ENCODE measurements around the gene SKOR1. TPM values are rescaled to one million over a fixed set of nuclear protein-coding genes. Genes with fewer than 3 reads are reported as not detected.

Gene SKOR1
- total and polyA plus RNA-seq, 10 of the 15 experiments (the other 5 are each of a cell fraction or from before 2014, with no cell fraction given) = 0.04 to 0.36 (median 0.10) TPM; not detected in 4

GRCh38 chr15:67813104-67813634 lies 12.1 kb upstream of the SKOR1 start:
- H2AFZ ChIP-seq (ENCODE audit: control insufficient read depth, low read depth, low read length) = no peak overlapping the region
- no peak overlapping the region for H3K9ac ChIP-seq (ENCODE audit: control insufficient read depth, insufficient read depth, low read length)
- RAD21 ChIA-PET (ENCODE audit: unreplicated experiment) = no interaction called here
- H3K4me2 ChIP-seq (ENCODE audit: control insufficient read depth, insufficient read depth) = no peak overlapping the region
- no peak for DNase-seq (ENCODE audit: low read depth, low spot score)
- no peak overlapping the region for H3K4me3 ChIP-seq
- no peak for FAIRE-seq
- H3K9me3 ChIP-seq (replicated peaks; ENCODE audit: control insufficient read depth, insufficient read depth, low read length) = no peaks in the 10 kb centered on the region
- no peaks in the 10 kb centered on the region for H3K79me2 ChIP-seq (ENCODE audit: control insufficient read depth, insufficient read depth, low read length)
- no TSS peak for BruUV-seq (replicated peaks)
- H3K36me3 ChIP-seq (ENCODE audit: control insufficient read depth in 2 of 2, insufficient read depth in 2 of 2, low read length in 1 of 2) = no peaks in the 10 kb centered on the region
- in situ Hi-C loops (cut with MboI) = no loop called here
- ATAC-seq = no peak
- SMC1A ChIA-PET (ENCODE audit: uncharacterized antibody, unreplicated experiment) = no interaction called here
- H4K20me1 ChIP-seq (ENCODE audit: control insufficient read depth, insufficient read depth) = no peaks in the 10 kb centered on the region; the same call in 1 of the 2 replicates
- CTCF ChIA-PET = no interaction called here
- 45% methylated on average over 3 of the region's 3 CpGs for WGBS (ENCODE audit: insufficient coverage, insufficient replicate concordance, low lambda C conversion rate, missing lambda C conversion rate)
- no peak overlapping the region for H3K27ac ChIP-seq (ENCODE audit: control insufficient read depth, insufficient read depth)
- H3K27me3 ChIP-seq (replicated peaks in 1 of 2; ENCODE audit: control insufficient read depth in 2 of 2, insufficient read depth in 2 of 2, low read length in 1 of 2) = no peaks in the 10 kb centered on the region
- POLR2A ChIA-PET = no interaction called here
- intact Hi-C loops (cut with micrococcal nuclease; ENCODE audit: unreplicated experiment) = no loop called here
- TF ChIP-seq ZZZ3 (IDR thresholded peaks at IDR 0.05; ENCODE audit: control insufficient read depth, insufficient read length, low read depth) = no peak
- no peak for TF ChIP-seq SMARCA5 (IDR thresholded peaks at IDR 0.05)
- TF ChIP-seq PBX3 (IDR thresholded peaks at IDR 0.05; ENCODE audit: insufficient replicate concordance, low read depth, low read length) = no peak
- TF ChIP-seq MEF2A (IDR thresholded peaks at IDR 0.05; ENCODE audit: insufficient read depth, low read depth, low read length) = no peak
- no peak for TF ChIP-seq NFIC (IDR thresholded peaks at IDR 0.05; ENCODE audit: low read depth, low read length)
- no peak for TF ChIP-seq SP1 (IDR thresholded peaks at IDR 0.05; ENCODE audit: low read depth, low read length)
- TF ChIP-seq NFYA (IDR thresholded peaks at IDR 0.05; ENCODE audit: borderline replicate concordance, low read depth, low read length) = no peak
- no peaks in the 10 kb centered on the region for H3K4me1 ChIP-seq (ENCODE audit: control insufficient read depth, insufficient read depth, low read length)

All from GM12878 (cell line).